HepG2 (cell line): ENCODE results near the gene TESK1. TPM values are rescaled to one million over a fixed set of nuclear protein-coding genes. Genes with fewer than 3 reads are reported as not detected.

ENCODE experiments used
- GTF3A ChIP-seq: sonication (generic); formaldehyde crosslinking; conservative IDR thresholded peaks from 2 replicates; pipeline ENCODE4 v1.4.0; 2020; ENCODE audit warnings: mild to moderate bottlenecking, missing genetic modification reagents
- ISX ChIP-seq: sonication (generic); formaldehyde crosslinking; conservative IDR thresholded peaks from 2 replicates; pipeline ENCODE4 v1.5.0; 2020; ENCODE audit warnings: missing genetic modification reagents
- MIER3 ChIP-seq: IDR thresholded peaks from 2 replicates; pipeline ENCODE4 v1.6.1; 2016; ENCODE audit warnings: missing compliant biosample characterization, borderline replicate concordance
- NR0B2 ChIP-seq: sonication (generic); formaldehyde crosslinking; IDR thresholded peaks from 2 replicates; pipeline ENCODE4 v1.4.0; 2020; ENCODE audit warnings: mild to moderate bottlenecking, missing genetic modification reagents
- ONECUT2 ChIP-seq: sonication (generic); formaldehyde crosslinking; IDR thresholded peaks from 2 replicates; pipeline ENCODE4 v1.4.0; 2020; ENCODE audit warnings: missing genetic modification reagents
- PATZ1 ChIP-seq: sonication (generic); formaldehyde crosslinking; IDR thresholded peaks from 2 replicates; pipeline ENCODE4 v1.4.0; 2020; ENCODE audit warnings: missing genetic modification reagents
- PCBP1 ChIP-seq: fragments of 200-400 bp; formaldehyde crosslinking; IDR thresholded peaks from 2 replicates; pipeline ENCODE4 v1.6.1; 2017; ENCODE audit warnings: mild to moderate bottlenecking, low read depth, low read length, borderline replicate concordance
- SNAPC5 ChIP-seq: sonication (generic); formaldehyde crosslinking; IDR thresholded peaks from 2 replicates; pipeline ENCODE4 v1.8.1; 2023; ENCODE audit warnings: mild to moderate bottlenecking, missing genetic modification reagents, borderline replicate concordance
- TBX3 ChIP-seq: fragments of 450-650 bp; IDR thresholded peaks from 2 replicates; pipeline ENCODE4 v1.6.1; 2017; ENCODE audit warnings: antibody characterized with exemption, mild to moderate bottlenecking, inconsistent platforms, borderline replicate concordance
- TOPORS ChIP-seq: sonication (generic); formaldehyde crosslinking; IDR thresholded peaks from 2 replicates; pipeline ENCODE4 v1.8.0; 2023; ENCODE audit warnings: mild to moderate bottlenecking, missing genetic modification reagents
- ZBTB10 ChIP-seq: sonication (generic); formaldehyde crosslinking; IDR thresholded peaks from 2 replicates; pipeline ENCODE4 v1.4.0; 2020; ENCODE audit warnings: missing genetic modification reagents, borderline replicate concordance
- ZFP36L1 ChIP-seq: sonication (generic); formaldehyde crosslinking; IDR thresholded peaks from 2 replicates; pipeline ENCODE4 v1.8.0; 2022; ENCODE audit warnings: mild to moderate bottlenecking, missing genetic modification reagents, moderate library complexity
- ZNF552 ChIP-seq: sonication (generic); formaldehyde crosslinking; IDR thresholded peaks from 2 replicates; pipeline ENCODE4 v1.9.0; 2022; ENCODE audit warnings: missing genetic modification reagents, mild to moderate bottlenecking, borderline replicate concordance
- ZNF557 ChIP-seq: sonication (generic); formaldehyde crosslinking; IDR thresholded peaks from 2 replicates; pipeline ENCODE4 v1.4.0; 2020; ENCODE audit warnings: missing genetic modification reagents
- ZNF703 ChIP-seq: sonication (generic); formaldehyde crosslinking; IDR thresholded peaks from 2 replicates; pipeline ENCODE4 v1.5.1; 2020; ENCODE audit warnings: missing genetic modification reagents, mild to moderate bottlenecking, moderate library complexity, borderline replicate concordance
- ZSCAN30 ChIP-seq: sonication (generic); formaldehyde crosslinking; IDR thresholded peaks from 2 replicates; pipeline ENCODE4 v1.5.0; 2020; ENCODE audit warnings: mild to moderate bottlenecking, missing genetic modification reagents
- polyA plus RNA-seq, 8 experiments: library from polyadenylated mRNA; depleted of rRNA in 3 of 8; stranded (reverse) in 7 of 8; unstranded in 1 of 8; fragments of >200 nt; fragmentation: Illumina TruSeq in 4 of 8; extraction: Trizol in 4 of 8; gene quantifications; 2 replicates each; pipeline versions ENCODE4 v1.2.1 to v1.2.3, GENCODE V29; 2011 to 2016; ENCODE audit warnings: low read depth in 4 of 8, missing spikeins in 1 of 8, mixed read lengths in 1 of 8; ENCODE audit not compliant: insufficient read depth in 1 of 8
- total RNA-seq, 5 experiments: library from RNA; depleted of rRNA; stranded (reverse); fragments of >200 nt; fragmentation: Illumina TruSeq; extraction: Trizol; gene quantifications; 2 replicates each; pipeline ENCODE4 v1.2.3, GENCODE V29; 2016; ENCODE audit warnings: low read depth in 1 of 5
- TF ChIP-seq, protein P1 (sequence below): sonication (generic); formaldehyde crosslinking; IDR thresholded peaks from 2 replicates; pipeline ENCODE4 v1.4.0; 2020; ENCODE audit warnings: mild to moderate bottlenecking, missing genetic modification reagents, borderline replicate concordance

Gene TESK1
- total and polyA plus RNA-seq, 2 of the 13 experiments (the other 11 are each of a cell fraction or from before 2014, with no cell fraction given) = 7.3 to 13.6 TPM

- TF ChIP-seq NR0B2 = peak; percentile 88; the same call in 1 of the 2 replicates
- TF ChIP-seq ZSCAN30 = peak; percentile 99
- 0 out of 2 replicates have a peak, but pooled peaks have one; percentile 27 for TF ChIP-seq ZNF552 (CRISPR knock-in tag)
- peak; percentile 91; the same call in 1 of the 2 replicates for TF ChIP-seq SNAPC5 (CRISPR knock-in tag)
- TF ChIP-seq MIER3 (CRISPR knock-in tag) = no peak
- 0 out of 2 replicates have a peak, but pooled peaks have one; percentile 53 for TF ChIP-seq ZFP36L1
- TF ChIP-seq ZNF703 (CRISPR knock-in tag) = 0 out of 2 replicates have a peak, but pooled peaks have one; percentile 28
- no peak for TF ChIP-seq GTF3A (CRISPR knock-in tag)
- TF ChIP-seq PATZ1 (CRISPR knock-in tag) = peak; percentile 55; the same call in 1 of the 2 replicates
- TF ChIP-seq ONECUT2 = no peak
- no peak for TF ChIP-seq ISX (CRISPR knock-in tag)
- TF ChIP-seq TOPORS (CRISPR knock-in tag) = no peak
- TF ChIP-seq TBX3 = no peak
- TF ChIP-seq ZNF557 (CRISPR knock-in tag) = no peak; the same call in 1 of the 2 replicates
- TF ChIP-seq PCBP1 = peak; percentile 67; the same call in 1 of the 2 replicates
- TF ChIP-seq, protein P1, sequence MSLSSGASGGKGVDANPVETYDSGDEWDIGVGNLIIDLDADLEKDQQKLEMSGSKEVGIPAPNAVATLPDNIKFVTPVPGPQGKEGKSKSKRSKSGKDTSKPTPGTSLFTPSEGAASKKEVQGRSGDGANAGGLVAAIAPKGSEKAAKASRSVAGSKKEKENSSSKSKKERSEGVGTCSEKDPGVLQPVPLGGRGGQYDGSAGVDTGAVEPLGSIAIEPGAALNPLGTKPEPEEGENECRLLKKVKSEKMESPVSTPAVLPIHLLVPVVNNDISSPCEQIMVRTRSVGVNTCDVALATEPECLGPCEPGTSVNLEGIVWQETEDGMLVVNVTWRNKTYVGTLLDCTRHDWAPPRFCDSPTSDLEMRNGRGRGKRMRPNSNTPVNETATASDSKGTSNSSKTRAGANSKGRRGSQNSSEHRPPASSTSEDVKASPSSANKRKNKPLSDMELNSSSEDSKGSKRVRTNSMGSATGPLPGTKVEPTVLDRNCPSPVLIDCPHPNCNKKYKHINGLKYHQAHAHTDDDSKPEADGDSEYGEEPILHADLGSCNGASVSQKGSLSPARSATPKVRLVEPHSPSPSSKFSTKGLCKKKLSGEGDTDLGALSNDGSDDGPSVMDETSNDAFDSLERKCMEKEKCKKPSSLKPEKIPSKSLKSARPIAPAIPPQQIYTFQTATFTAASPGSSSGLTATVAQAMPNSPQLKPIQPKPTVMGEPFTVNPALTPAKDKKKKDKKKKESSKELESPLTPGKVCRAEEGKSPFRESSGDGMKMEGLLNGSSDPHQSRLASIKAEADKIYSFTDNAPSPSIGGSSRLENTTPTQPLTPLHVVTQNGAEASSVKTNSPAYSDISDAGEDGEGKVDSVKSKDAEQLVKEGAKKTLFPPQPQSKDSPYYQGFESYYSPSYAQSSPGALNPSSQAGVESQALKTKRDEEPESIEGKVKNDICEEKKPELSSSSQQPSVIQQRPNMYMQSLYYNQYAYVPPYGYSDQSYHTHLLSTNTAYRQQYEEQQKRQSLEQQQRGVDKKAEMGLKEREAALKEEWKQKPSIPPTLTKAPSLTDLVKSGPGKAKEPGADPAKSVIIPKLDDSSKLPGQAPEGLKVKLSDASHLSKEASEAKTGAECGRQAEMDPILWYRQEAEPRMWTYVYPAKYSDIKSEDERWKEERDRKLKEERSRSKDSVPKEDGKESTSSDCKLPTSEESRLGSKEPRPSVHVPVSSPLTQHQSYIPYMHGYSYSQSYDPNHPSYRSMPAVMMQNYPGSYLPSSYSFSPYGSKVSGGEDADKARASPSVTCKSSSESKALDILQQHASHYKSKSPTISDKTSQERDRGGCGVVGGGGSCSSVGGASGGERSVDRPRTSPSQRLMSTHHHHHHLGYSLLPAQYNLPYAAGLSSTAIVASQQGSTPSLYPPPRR (CRISPR knock-in tag) = peak; percentile 31; the same call in 1 of the 2 replicates
- TF ChIP-seq ZBTB10 (CRISPR knock-in tag) = peak; percentile 90
These were observed 53.3 kb downstream of the TESK1 start, which contains the start of gene CCDC107 (continued) for GRCh38 chr9:35658137-35658967.
